ENCODE results near the gene SPOCK1. TPM values are rescaled to one million over a fixed set of nuclear protein-coding genes. Genes with fewer than 3 reads are reported as not detected.

The SPOCK1 gene
- polyA plus RNA-seq, 2 donors, result 0.86 to 0.88 TPM

- 47 to 66% methylated on average over 3 of the region's 3 CpGs for WGBS, 2 donors
- Histone ChIP-seq H3K27ac (ENCODE audit: low read depth in 2 of 2, low read length in 1 of 2) (no peak overlapping the region), H3K4me1 (ENCODE audit: control insufficient read depth in 2 of 2, insufficient read depth in 2 of 2, low read length in 1 of 2) (no peaks in the 10 kb centered on the region), H3K4me3 (ENCODE audit: low read depth in 1 of 2, low read length in 2 of 2) (no peak overlapping the region), H3K36me3 (ENCODE audit: control insufficient read depth in 2 of 2, insufficient read depth in 2 of 2, low read length in 1 of 2) (no peaks in the 10 kb centered on the region), H3K9me3 (ENCODE audit: control insufficient read depth in 2 of 2, insufficient read depth in 1 of 2, low read depth in 1 of 2, low read length in 1 of 2) (peaks cover 0 to 3% of the 10 kb centered on the region in 2 donors), H3K27me3 (ENCODE audit: control insufficient read depth in 1 of 2, insufficient read depth in 2 of 2, low read length in 2 of 2) (no peaks in the 10 kb centered on the region)
Observed at GRCh38 chr5:137014731-137015130, 484.4 kb downstream of the SPOCK1 start.

- 39 to 49% methylated on average over 3 of the region's 3 CpGs for WGBS, 2 donors
- Histone ChIP-seq H3K27me3 (ENCODE audit: control insufficient read depth in 1 of 2, insufficient read depth in 2 of 2, low read length in 2 of 2) (no peaks in the 10 kb centered on the region), H3K4me3 (ENCODE audit: low read depth in 1 of 2, low read length in 2 of 2) (no peak overlapping the region)
Observed at GRCh38 chr5:137010226-137010625, 488.9 kb downstream of the SPOCK1 start.

DNA sequence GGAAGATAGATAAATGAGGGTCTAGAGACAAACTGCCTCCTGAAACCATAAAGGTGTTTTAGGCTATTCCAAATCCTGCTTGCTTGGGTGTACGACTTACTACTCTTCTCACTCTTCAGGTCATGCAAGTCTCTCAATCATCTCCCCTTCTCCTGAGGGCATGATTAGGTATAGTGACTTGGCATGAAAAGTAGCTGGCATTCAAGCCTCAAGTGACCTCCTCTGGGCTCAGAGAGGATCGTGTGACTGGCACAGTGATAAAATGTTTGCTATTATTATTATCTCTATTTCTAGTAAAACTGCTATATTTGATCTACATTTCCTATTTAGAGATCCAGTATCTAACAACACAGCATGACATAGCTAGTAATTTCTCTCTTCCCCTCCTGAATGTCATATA, 494.8 kb downstream of the SPOCK1 start:
- Histone ChIP-seq H3K36me3 (ENCODE audit: control insufficient read depth in 2 of 2, insufficient read depth in 2 of 2, low read length in 1 of 2) (no peaks in the 10 kb centered on the region), H3K27ac (ENCODE audit: low read depth in 2 of 2, low read length in 1 of 2) (no peak overlapping the region), H3K4me3 (ENCODE audit: low read depth in 1 of 2, low read length in 2 of 2) (no peak overlapping the region), H3K4me1 (ENCODE audit: control insufficient read depth in 2 of 2, insufficient read depth in 2 of 2, low read length in 1 of 2) (no peaks in the 10 kb centered on the region), H3K27me3 (ENCODE audit: control insufficient read depth in 1 of 2, insufficient read depth in 2 of 2, low read length in 2 of 2) (peaks cover 0 to 2% of the 10 kb centered on the region in 2 donors), H3K9me3 (ENCODE audit: control insufficient read depth in 2 of 2, insufficient read depth in 1 of 2, low read depth in 1 of 2, low read length in 1 of 2) (no peaks in the 10 kb centered on the region)
- WGBS, 2 donors, result 49 to 50% methylated on average over 2 of the region's 2 CpGs

More at GRCh38 chr5:137010226-137010625, 488.9 kb downstream of the SPOCK1 start:
- Histone ChIP-seq H3K9me3 (ENCODE audit: control insufficient read depth in 2 of 2, insufficient read depth in 1 of 2, low read depth in 1 of 2, low read length in 1 of 2) (peaks cover 0 to 3% of the 10 kb centered on the region in 2 donors), H3K4me1 (ENCODE audit: control insufficient read depth in 2 of 2, insufficient read depth in 2 of 2, low read length in 1 of 2) (no peaks in the 10 kb centered on the region), H3K36me3 (ENCODE audit: control insufficient read depth in 2 of 2, insufficient read depth in 2 of 2, low read length in 1 of 2) (no peaks in the 10 kb centered on the region), H3K27ac (ENCODE audit: low read depth in 2 of 2, low read length in 1 of 2) (no peak overlapping the region)

GRCh38 chr5:137001026-137001569, 498.0 kb downstream of the SPOCK1 start:
- Histone ChIP-seq H3K27me3 (ENCODE audit: control insufficient read depth in 1 of 2, insufficient read depth in 2 of 2, low read length in 2 of 2) (peaks cover 0 to 2% of the 10 kb centered on the region in 2 donors), H3K9me3 (ENCODE audit: control insufficient read depth in 2 of 2, insufficient read depth in 1 of 2, low read depth in 1 of 2, low read length in 1 of 2) (no peaks in the 10 kb centered on the region), H3K27ac (ENCODE audit: low read depth in 2 of 2, low read length in 1 of 2) (no peak overlapping the region), H3K4me1 (ENCODE audit: control insufficient read depth in 2 of 2, insufficient read depth in 2 of 2, low read length in 1 of 2) (no peaks in the 10 kb centered on the region), H3K4me3 (ENCODE audit: low read depth in 1 of 2, low read length in 2 of 2) (no peak overlapping the region), H3K36me3 (ENCODE audit: control insufficient read depth in 2 of 2, insufficient read depth in 2 of 2, low read length in 1 of 2) (no peaks in the 10 kb centered on the region)
- 84 to 87% methylated on average over 7 of the region's 7 CpGs for WGBS, 2 donors

- no peak overlapping the region for H3K27ac ChIP-seq (ENCODE audit: low read depth in 2 of 2, low read length in 1 of 2)
- H3K36me3 ChIP-seq (ENCODE audit: control insufficient read depth in 2 of 2, insufficient read depth in 2 of 2, low read length in 1 of 2), result no peaks in the 10 kb centered on the region
- H3K4me3 ChIP-seq (ENCODE audit: low read depth in 1 of 2, low read length in 2 of 2), result no peak overlapping the region
- WGBS, 2 donors, result 76 to 80% methylated on average over 5 of the region's 5 CpGs
- no peaks in the 10 kb centered on the region for H3K4me1 ChIP-seq (ENCODE audit: control insufficient read depth in 2 of 2, insufficient read depth in 2 of 2, low read length in 1 of 2)
- H3K9me3 ChIP-seq (ENCODE audit: control insufficient read depth in 2 of 2, insufficient read depth in 1 of 2, low read depth in 1 of 2, low read length in 1 of 2), result no peaks in the 10 kb centered on the region
- peaks cover 0 to under 1% of the 10 kb centered on the region in 2 donors for H3K27me3 ChIP-seq (ENCODE audit: control insufficient read depth in 1 of 2, insufficient read depth in 2 of 2, low read length in 2 of 2)
Observed at GRCh38 chr5:136999787-137000186, 499.3 kb downstream of the SPOCK1 start.

DNA sequence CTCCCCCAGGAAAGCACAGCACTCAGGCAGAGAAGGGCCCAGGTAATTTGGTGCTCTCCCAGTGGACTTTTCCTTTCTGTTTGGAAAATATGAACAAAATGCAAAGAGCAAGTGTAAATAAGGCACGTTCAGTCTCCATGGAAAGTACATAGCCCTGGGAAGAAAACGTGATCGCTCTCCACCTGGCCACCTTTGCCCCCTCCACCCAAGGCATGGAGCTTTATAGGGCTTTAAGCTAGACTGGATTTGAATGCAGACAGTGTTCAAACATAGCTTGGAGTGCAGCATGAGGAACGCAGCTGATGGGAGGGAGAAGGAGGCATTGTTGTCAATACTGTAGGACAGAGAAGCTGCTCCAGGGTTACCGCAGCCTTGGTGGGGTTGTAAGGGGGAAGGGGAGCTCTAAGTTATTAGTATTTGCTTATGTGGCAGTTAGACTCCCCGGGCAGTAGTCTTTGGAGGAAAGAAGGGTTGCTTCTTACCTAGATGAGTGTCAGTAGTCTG, 500.2 kb downstream of the SPOCK1 start:
- Histone ChIP-seq H3K27ac (ENCODE audit: low read depth in 2 of 2, low read length in 1 of 2) (no peak overlapping the region), H3K9me3 (ENCODE audit: control insufficient read depth in 2 of 2, insufficient read depth in 1 of 2, low read depth in 1 of 2, low read length in 1 of 2) (no peaks in the 10 kb centered on the region), H3K4me3 (ENCODE audit: low read depth in 1 of 2, low read length in 2 of 2) (no peak overlapping the region), H3K36me3 (ENCODE audit: control insufficient read depth in 2 of 2, insufficient read depth in 2 of 2, low read length in 1 of 2) (no peaks in the 10 kb centered on the region), H3K27me3 (ENCODE audit: control insufficient read depth in 1 of 2, insufficient read depth in 2 of 2, low read length in 2 of 2) (no peaks in the 10 kb centered on the region), H3K4me1 (ENCODE audit: control insufficient read depth in 2 of 2, insufficient read depth in 2 of 2, low read length in 1 of 2) (no peaks in the 10 kb centered on the region)
- WGBS, 2 donors, result 46 to 58% methylated on average over 6 of the region's 6 CpGs

DNA sequence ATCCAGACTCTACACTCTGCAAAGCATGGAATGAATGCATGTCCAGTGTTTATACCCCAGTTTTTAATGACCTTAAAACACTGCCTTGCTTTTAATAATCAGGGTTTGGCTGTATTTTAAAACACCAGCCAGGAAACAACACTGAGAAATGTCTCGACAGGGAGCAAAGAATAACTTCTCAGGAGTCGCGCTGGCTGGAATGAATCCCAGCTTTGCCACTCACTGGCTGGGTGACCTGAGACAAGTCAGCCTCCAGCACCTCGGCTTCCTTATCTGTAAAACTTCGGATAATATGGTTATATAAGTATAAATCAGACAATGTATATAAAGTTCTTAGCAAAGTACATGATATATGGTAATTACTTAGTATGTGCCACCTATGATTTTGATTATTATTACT, 505.0 kb downstream of the SPOCK1 start:
- H3K4me1 ChIP-seq (ENCODE audit: control insufficient read depth in 2 of 2, insufficient read depth in 2 of 2, low read length in 1 of 2), result no peaks in the 10 kb centered on the region
- no peak overlapping the region for H3K27ac ChIP-seq (ENCODE audit: low read depth in 2 of 2, low read length in 1 of 2)
- H3K27me3 ChIP-seq (ENCODE audit: control insufficient read depth in 1 of 2, insufficient read depth in 2 of 2, low read length in 2 of 2), result no peaks in the 10 kb centered on the region
- H3K4me3 ChIP-seq (ENCODE audit: low read depth in 1 of 2, low read length in 2 of 2), result no peak overlapping the region
- no peaks in the 10 kb centered on the region for H3K36me3 ChIP-seq (ENCODE audit: control insufficient read depth in 2 of 2, insufficient read depth in 2 of 2, low read length in 1 of 2)
- 53 to 56% methylated on average over 5 of the region's 5 CpGs for WGBS, 2 donors
- H3K9me3 ChIP-seq (ENCODE audit: control insufficient read depth in 2 of 2, insufficient read depth in 1 of 2, low read depth in 1 of 2, low read length in 1 of 2), result no peaks in the 10 kb centered on the region

DNA sequence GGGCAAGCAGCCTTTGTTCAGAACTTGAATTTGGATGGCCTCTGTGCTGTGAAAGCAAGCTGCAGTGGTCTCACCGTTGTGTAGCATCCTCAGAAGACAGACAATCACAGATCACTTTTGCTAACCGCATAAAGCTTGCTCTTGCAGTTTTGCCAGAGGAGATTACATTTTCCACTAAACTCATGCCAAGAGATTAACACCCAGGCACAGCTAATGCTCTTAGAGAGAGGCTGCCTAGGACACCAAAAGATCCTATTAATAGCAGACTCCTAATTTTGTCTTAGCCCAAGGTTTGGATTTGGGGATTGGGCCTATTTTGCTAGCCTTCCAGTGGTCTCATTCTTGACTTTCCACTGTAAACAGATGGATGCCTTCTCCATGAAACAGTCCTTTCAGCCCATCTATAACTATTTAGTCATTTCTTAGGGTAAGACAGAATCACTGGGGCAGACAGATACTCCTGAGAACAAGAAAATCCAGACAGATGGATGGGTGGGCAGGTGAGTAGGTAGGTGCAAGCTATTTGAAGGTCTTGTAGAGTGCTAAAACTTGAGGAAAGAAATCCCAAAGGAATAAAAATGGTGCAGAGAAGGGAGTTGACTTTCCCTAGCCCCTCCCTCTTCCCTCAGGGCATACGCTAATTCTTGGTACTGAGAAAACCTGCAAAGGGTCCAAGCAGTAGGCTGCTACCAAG, 506.2 kb downstream of the SPOCK1 start:
- Histone ChIP-seq H3K9me3 (ENCODE audit: control insufficient read depth in 2 of 2, insufficient read depth in 1 of 2, low read depth in 1 of 2, low read length in 1 of 2) (no peaks in the 10 kb centered on the region), H3K4me3 (ENCODE audit: low read depth in 1 of 2, low read length in 2 of 2) (no peak overlapping the region), H3K27ac (ENCODE audit: low read depth in 2 of 2, low read length in 1 of 2) (no peak overlapping the region), H3K4me1 (ENCODE audit: control insufficient read depth in 2 of 2, insufficient read depth in 2 of 2, low read length in 1 of 2) (no peaks in the 10 kb centered on the region), H3K36me3 (ENCODE audit: control insufficient read depth in 2 of 2, insufficient read depth in 2 of 2, low read length in 1 of 2) (no peaks in the 10 kb centered on the region), H3K27me3 (ENCODE audit: control insufficient read depth in 1 of 2, insufficient read depth in 2 of 2, low read length in 2 of 2) (no peaks in the 10 kb centered on the region)
- WGBS, 2 donors, result 52 to 57% methylated on average over 3 of the region's 3 CpGs

DNA sequence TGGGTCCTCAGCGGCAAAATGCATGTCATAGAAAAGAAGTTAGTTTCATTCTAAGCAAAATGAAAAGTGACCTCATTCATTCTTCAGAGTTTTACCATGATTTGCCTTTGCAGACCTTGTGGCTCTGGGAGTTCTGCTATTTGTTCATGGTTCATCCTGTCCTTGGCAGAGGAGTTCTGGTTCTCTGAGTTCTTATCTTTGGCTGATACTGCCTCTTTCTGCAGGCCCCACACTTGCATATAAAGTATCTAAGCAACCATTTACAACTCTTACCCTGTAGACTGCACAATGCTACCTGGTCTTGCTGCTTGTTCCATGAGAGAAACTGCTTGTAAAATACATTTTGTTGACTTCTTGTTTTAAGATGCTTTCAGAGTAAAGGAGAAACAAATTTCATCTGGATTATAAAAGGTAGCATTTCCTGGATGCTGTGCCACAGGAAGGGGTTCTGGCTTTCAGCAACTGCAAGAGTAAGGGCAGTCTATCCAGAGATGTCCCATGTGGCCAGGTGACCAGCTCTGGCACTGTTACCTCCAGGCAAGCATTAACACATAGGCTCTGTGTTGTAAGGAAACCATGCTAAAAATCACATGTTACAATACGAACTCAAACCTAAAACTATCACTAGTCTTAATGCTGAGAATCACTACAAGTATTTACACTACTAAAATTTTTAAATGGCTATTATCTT, 513.2 kb downstream of the SPOCK1 start:
- no peaks in the 10 kb centered on the region for H3K27me3 ChIP-seq (ENCODE audit: control insufficient read depth in 1 of 2, insufficient read depth in 2 of 2, low read length in 2 of 2)
- WGBS, 2 donors, result 87 to 95% methylated on average over 2 of the region's 2 CpGs
- H3K9me3 ChIP-seq (ENCODE audit: control insufficient read depth in 2 of 2, insufficient read depth in 1 of 2, low read depth in 1 of 2, low read length in 1 of 2), result no peaks in the 10 kb centered on the region
- H3K4me3 ChIP-seq (ENCODE audit: low read depth in 1 of 2, low read length in 2 of 2), result no peak overlapping the region
- no peaks in the 10 kb centered on the region for H3K4me1 ChIP-seq (ENCODE audit: control insufficient read depth in 2 of 2, insufficient read depth in 2 of 2, low read length in 1 of 2)
- no peak overlapping the region for H3K27ac ChIP-seq (ENCODE audit: low read depth in 2 of 2, low read length in 1 of 2)
- H3K36me3 ChIP-seq (ENCODE audit: control insufficient read depth in 2 of 2, insufficient read depth in 2 of 2, low read length in 1 of 2), result no peaks in the 10 kb centered on the region

All from esophagus (tissue), 2 donors.